Cardiac fibroblast (primary cell): Measurements from ENCODE around the gene EMC8.
A peak's percentile ranks its signal among the peaks of the same experiment; 100 is the strongest.

ENCODE experiments used
- DNase-seq, 2 donors: peaks; one replicate each; pipeline versions ENCODE4 v3.0.0 to v3.0.0-alpha.2; 2010; ENCODE audit warnings: low read depth in 2 of 2
- H3K4me3 ChIP-seq, 2 donors: replicated peaks in 1 of 2; 1 replicate in 1 of 2; 2 replicates in 1 of 2; pipeline ENCODE4 v1.5.1; 2011; ENCODE audit warnings: low read depth in 2 of 2, low read length in 2 of 2, mild to moderate bottlenecking in 2 of 2, moderate library complexity in 1 of 2
- CTCF ChIP-seq: IDR thresholded peaks from one replicate; pipeline ENCODE4 v1.5.1; 2011; ENCODE audit warnings: low read depth, mild to moderate bottlenecking, low read length, inconsistent platforms

EMC8 gene

GRCh38 chr16:85844786-85845185 lies 45.4 kb upstream of the EMC8 start:
- TF ChIP-seq CTCF: no peak
- peak in 1 of 2 donors; percentile 5 for DNase-seq
- H3K4me3 ChIP-seq: no peak overlapping the region

- DNase-seq: no peak
- no peak for TF ChIP-seq CTCF
Measured at GRCh38 chr16:85844169-85844481, 44.8 kb upstream of the EMC8 start.

GRCh38 chr16:85843471-85844168 lies 44.3 kb upstream of the EMC8 start:
- no peak for TF ChIP-seq CTCF
- no peak for DNase-seq
- H3K4me3 ChIP-seq: no peak overlapping the region

More at GRCh38 chr16:85844169-85844481, 44.8 kb upstream of the EMC8 start:
- no peak overlapping the region for H3K4me3 ChIP-seq

GRCh38 chr16:85842848-85843247 lies 43.5 kb upstream of the EMC8 start:
- TF ChIP-seq CTCF: no peak
- DNase-seq: no peak
- no peak overlapping the region for H3K4me3 ChIP-seq

GRCh38 chr16:85842435-85842834 lies 43.1 kb upstream of the EMC8 start:
- H3K4me3 ChIP-seq: no peak overlapping the region
- no peak for TF ChIP-seq CTCF
- DNase-seq: no peak

GRCh38 chr16:85840801-85841200 lies 41.5 kb upstream of the EMC8 start:
- no peak for TF ChIP-seq CTCF
- H3K4me3 ChIP-seq: no peak overlapping the region
- DNase-seq: no peak

- no peak for TF ChIP-seq CTCF
- DNase-seq: no peak
- H3K4me3 ChIP-seq: no peak overlapping the region
Measured at GRCh38 chr16:85840395-85840794, 41.1 kb upstream of the EMC8 start.
